AG09309 (cell line): ENCODE results near the gene IGSF9.

Experiments used
- DNase-seq: peaks from one replicate; pipeline ENCODE4 v3.0.0-alpha.2; 2010; ENCODE audit warnings: low read depth
- H3K4me3 ChIP-seq: 2 replicates; pipeline ENCODE4 v1.5.1; 2011; ENCODE audit warnings: mild to moderate bottlenecking, low read depth, low read length, moderate library complexity; ENCODE audit not compliant: control insufficient read depth
- CTCF ChIP-seq: IDR thresholded peaks from 2 replicates; pipeline ENCODE4 v1.5.1; 2011; ENCODE audit warnings: mild to moderate bottlenecking, low read depth, low read length, inconsistent platforms; ENCODE audit not compliant: insufficient read depth, control insufficient read depth; ENCODE audit errors: missing control alignments

The IGSF9 gene

GRCh38 chr1:159891275-159892157 is 53.9 kb downstream of the IGSF9 start:
- H3K4me3 ChIP-seq = no peak overlapping the region
- peak; percentile 61 for DNase-seq
- peak; percentile 100 for TF ChIP-seq CTCF

GRCh38 chr1:159890390-159890789 is 55.0 kb downstream of the IGSF9 start:
- TF ChIP-seq CTCF = no peak
- no peak for DNase-seq
- H3K4me3 ChIP-seq = no peak overlapping the region

GRCh38 chr1:159889821-159890252 is 55.6 kb downstream of the IGSF9 start:
- DNase-seq = peak; percentile 82
- TF ChIP-seq CTCF = no peak
- no peak overlapping the region for H3K4me3 ChIP-seq

GRCh38 chr1:159889202-159889601 is 56.2 kb downstream of the IGSF9 start:
- no peak overlapping the region for H3K4me3 ChIP-seq
- TF ChIP-seq CTCF = no peak
- DNase-seq = no peak

- DNase-seq = no peak
- H3K4me3 ChIP-seq = no peak overlapping the region
- TF ChIP-seq CTCF = no peak
These were observed 61.1 kb downstream of the IGSF9 start for GRCh38 chr1:159884296-159884695.

- TF ChIP-seq CTCF = no peak
- no peak overlapping the region for H3K4me3 ChIP-seq
- DNase-seq = no peak
These were observed 62.3 kb downstream of the IGSF9 start for GRCh38 chr1:159883134-159883533.

- no peak overlapping the region for H3K4me3 ChIP-seq
- DNase-seq = no peak
- TF ChIP-seq CTCF = no peak
These were observed 62.9 kb downstream of the IGSF9 start for GRCh38 chr1:159882527-159882862.
